HG03521 (cell line): ENCODE results near the gene ADO.

Experiments used
- ATAC-seq: cut with Tn5 transposase; IDR thresholded peaks from one replicate; pipeline ENCODE4 v1.9.1; 2021; ENCODE audit warnings: mild to moderate bottlenecking, moderate library complexity; ENCODE audit not compliant: unreplicated experiment

The ADO gene

GRCh38 chr10:62817121-62817765 is 12.7 kb downstream of the ADO start:
- ATAC-seq = peak; percentile 14

- peak; percentile 36 for ATAC-seq
Measured at GRCh38 chr10:62817766-62818425, 13.4 kb downstream of the ADO start.

GRCh38 chr10:62818426-62819011 is 14.0 kb downstream of the ADO start:
- no peak for ATAC-seq

- no peak for ATAC-seq
Measured at GRCh38 chr10:62819141-62819920, 14.8 kb downstream of the ADO start.

- no peak for ATAC-seq
Measured at GRCh38 chr10:62820586-62820985, 16.1 kb downstream of the ADO start.

GRCh38 chr10:62826273-62826672 is 21.8 kb downstream of the ADO start:
- ATAC-seq = no peak

- ATAC-seq = no peak
Measured at GRCh38 chr10:62829622-62830021, 25.1 kb downstream of the ADO start.

GRCh38 chr10:62830679-62831078 is 26.2 kb downstream of the ADO start:
- no peak for ATAC-seq

- no peak for ATAC-seq
Measured at GRCh38 chr10:62831346-62831745, 26.8 kb downstream of the ADO start.

GRCh38 chr10:62839590-62839989 is 35.1 kb downstream of the ADO start:
- no peak for ATAC-seq

- no peak for ATAC-seq
Measured at GRCh38 chr10:62842983-62843382, 38.5 kb downstream of the ADO start.

GRCh38 chr10:62843600-62843999 is 39.1 kb downstream of the ADO start:
- no peak for ATAC-seq

- no peak for ATAC-seq
Measured at GRCh38 chr10:62844280-62845011, 39.9 kb downstream of the ADO start.

- ATAC-seq = no peak
Measured at GRCh38 chr10:62847433-62847832, 42.9 kb downstream of the ADO start.

- ATAC-seq = no peak
Measured at GRCh38 chr10:62850646-62851045, 46.1 kb downstream of the ADO start.

- no peak for ATAC-seq
Measured at GRCh38 chr10:62851442-62851841, 46.9 kb downstream of the ADO start.

- ATAC-seq = no peak
Measured at GRCh38 chr10:62852961-62853702, 48.6 kb downstream of the ADO start.

- no peak for ATAC-seq
Measured at GRCh38 chr10:62853710-62854109, 49.2 kb downstream of the ADO start.

GRCh38 chr10:62856021-62856420 is 51.5 kb downstream of the ADO start:
- no peak for ATAC-seq
